SK-N-SH (cell line): ENCODE data around the gene COL4A2. TPM values are rescaled to one million over a fixed set of nuclear protein-coding genes. Genes with fewer than 3 reads are reported as not detected.

ENCODE experiments used
- CTCF ChIA-PET: fragments of 300-600, 350-600 bp; formaldehyde crosslinking; extraction: SDS; loops from one replicate; lab custom pipeline; 2021; lab: Yijun Ruan, JAX
- POLR2A ChIA-PET: fragments of 350-600 bp; sonication (Branson Sonifier 250); formaldehyde crosslinking; extraction: SDS; loops from one replicate; lab custom pipeline; 2020; ENCODE audit warnings: antibody characterized with exemption, inconsistent platforms; lab: Yijun Ruan, JAX
- DNase-seq: peaks from one replicate; pipeline ENCODE4 v3.0.0; 2012
- H2AFZ ChIP-seq: fragments of 200-600 bp; sonication (generic); 2 replicates; pipeline ENCODE4 v1.8.1; 2016; ENCODE audit warnings: antibody characterized with exemption, mild to moderate bottlenecking, low read depth
- H3F3A ChIP-seq: fragments of 200-600 bp; sonication (generic); replicated peaks from 2 replicates; pipeline ENCODE3; 2016; ENCODE audit warnings: antibody characterized with exemption, mild to moderate bottlenecking; ENCODE audit not compliant: insufficient read depth
- H3K27ac ChIP-seq, 2 experiments: fragments of 200-500 bp in 1 of 2; fragments of 200-600 bp in 1 of 2; sonication (Bioruptor generic) in 1 of 2; sonication (generic), shearing (Covaris generic) in 1 of 2; 2 replicates each; pipeline versions ENCODE4 v1.5.1 to v1.6.1; 2014 to 2016; ENCODE audit warnings: low read depth in 2 of 2, inconsistent platforms in 1 of 2, low read length in 1 of 2, mild to moderate bottlenecking in 1 of 2, mixed read lengths in 1 of 2
- H3K27me3 ChIP-seq: fragments of 200-600 bp; sonication (generic), shearing (Covaris generic); 2 replicates; pipeline ENCODE4 v1.6.1; 2016; ENCODE audit warnings: mixed run types; ENCODE audit not compliant: insufficient read depth
- H3K36me3 ChIP-seq, 2 experiments: fragments of 200-500 bp in 1 of 2; fragments of 200-600 bp in 1 of 2; sonication (Bioruptor generic) in 1 of 2; sonication (generic) in 1 of 2; replicated peaks in 1 of 2; 2 replicates each; pipeline versions ENCODE3 to v1.5.1; 2014 to 2016; ENCODE audit warnings: low read length in 1 of 2, mild to moderate bottlenecking in 1 of 2; ENCODE audit not compliant: insufficient read depth in 2 of 2, control insufficient read depth in 1 of 2
- H3K4me1 ChIP-seq, 2 experiments: fragments of 200-500 bp in 1 of 2; fragments of 200-600 bp in 1 of 2; sonication (Bioruptor generic) in 1 of 2; sonication (generic), shearing (Covaris generic) in 1 of 2; 2 replicates each; pipeline versions ENCODE4 v1.5.1 to v1.6.1; 2014 to 2016; ENCODE audit warnings: low read depth in 1 of 2, low read length in 1 of 2, mixed run types in 1 of 2; ENCODE audit not compliant: insufficient read depth in 2 of 2, control insufficient read depth in 1 of 2
- H3K4me2 ChIP-seq: fragments of 200-600 bp; sonication (generic), shearing (Covaris generic); 2 replicates; pipeline ENCODE4 v1.6.1; 2017; ENCODE audit warnings: mixed run types
- H3K4me3 ChIP-seq, 2 experiments: fragments of 200-500 bp in 1 of 2; fragments of 200-600 bp in 1 of 2; sonication (Bioruptor generic) in 1 of 2; sonication (generic), shearing (Covaris generic) in 1 of 2; 2 replicates each; pipeline versions ENCODE4 v1.5.1 to v1.8.1; 2014 to 2016; ENCODE audit warnings: low read depth in 2 of 2, inconsistent platforms in 1 of 2, low read length in 1 of 2, mild to moderate bottlenecking in 1 of 2, mixed read lengths in 1 of 2, moderate library complexity in 1 of 2
- H3K79me2 ChIP-seq: fragments of 200-600 bp; sonication (generic); 2 replicates; pipeline ENCODE4 v1.8.1; 2017; ENCODE audit warnings: mild to moderate bottlenecking; ENCODE audit not compliant: insufficient read depth
- H3K9ac ChIP-seq: fragments of 200-600 bp; sonication (generic); 2 replicates; pipeline ENCODE4 v1.6.1; 2017; ENCODE audit warnings: mixed run types
- H3K9me2 ChIP-seq: fragments of 200-600 bp; sonication (generic); 2 replicates; pipeline ENCODE4 v1.6.1; 2017; ENCODE audit warnings: mixed run types
- H3K9me3 ChIP-seq: fragments of 200-600 bp; sonication (generic); 2 replicates; pipeline ENCODE4 v1.6.1; 2017; ENCODE audit warnings: mixed run types, mild to moderate bottlenecking, moderate library complexity
- H4K20me1 ChIP-seq: fragments of 200-600 bp; sonication (generic); 2 replicates; pipeline ENCODE4 v1.6.1; 2017; ENCODE audit warnings: mild to moderate bottlenecking, mixed run types; ENCODE audit not compliant: insufficient read depth
- CTCF ChIP-seq: fragments of 200-600 bp; sonication (generic); IDR thresholded peaks from 2 replicates; pipeline ENCODE4 v1.6.1; 2017; ENCODE audit warnings: antibody characterized with exemption, mild to moderate bottlenecking, moderate library complexity
- EZH2phosphoT487 ChIP-seq: fragments of 200-600 bp; sonication (generic); IDR thresholded peaks from 2 replicates; pipeline ENCODE4 v1.6.1; 2017; ENCODE audit warnings: low read depth, mixed run types, mild to moderate bottlenecking, antibody characterized with exemption, moderate library complexity, borderline replicate concordance
- FOXM1 ChIP-seq: IDR thresholded peaks from 2 replicates; pipeline ENCODE4 v1.4.0; 2012; ENCODE audit warnings: low read depth, mild to moderate bottlenecking
- GABPA ChIP-seq: IDR thresholded peaks from 2 replicates; pipeline ENCODE4 v1.4.0; 2012; ENCODE audit warnings: low read depth, mild to moderate bottlenecking
- MEF2A ChIP-seq: IDR thresholded peaks from 2 replicates; pipeline ENCODE4 v1.4.0; 2012; ENCODE audit warnings: low read depth, borderline replicate concordance
- MXI1 ChIP-seq: IDR thresholded peaks from 2 replicates; pipeline ENCODE4 v1.6.1; 2012; ENCODE audit warnings: mild to moderate bottlenecking, low read depth, low read length, improper control_type of control experiment
- NFIC ChIP-seq: IDR thresholded peaks from 2 replicates; pipeline ENCODE4 v1.4.0; 2012; ENCODE audit warnings: borderline replicate concordance
- RAD21 ChIP-seq: IDR thresholded peaks from 2 replicates; pipeline ENCODE4 v1.6.1; 2012; ENCODE audit warnings: mild to moderate bottlenecking, low read length
- RXRA ChIP-seq: IDR thresholded peaks from 2 replicates; pipeline ENCODE4 v1.4.0; 2012; ENCODE audit warnings: low read depth, mild to moderate bottlenecking, borderline replicate concordance
- SIN3A ChIP-seq: IDR thresholded peaks from 2 replicates; pipeline ENCODE4 v1.6.1; 2012; ENCODE audit warnings: low read depth, mild to moderate bottlenecking, low read length, moderate library complexity, borderline replicate concordance
- TAF1 ChIP-seq: IDR thresholded peaks from 2 replicates; pipeline ENCODE4 v1.6.1; 2012; ENCODE audit warnings: low read depth, mild to moderate bottlenecking, low read length, moderate library complexity, borderline replicate concordance
- TCF12 ChIP-seq: IDR thresholded peaks from 2 replicates; pipeline ENCODE4 v1.4.0; 2012
- TEAD4 ChIP-seq: IDR thresholded peaks from 2 replicates; pipeline ENCODE4 v1.4.0; 2012; ENCODE audit warnings: mild to moderate bottlenecking, borderline replicate concordance; ENCODE audit not compliant: insufficient read depth
- YY1 ChIP-seq: IDR thresholded peaks from 2 replicates; pipeline ENCODE4 v1.4.0; 2012; ENCODE audit warnings: low read depth, mild to moderate bottlenecking
- WGBS: methylation state at CpG from one replicate; pipeline ENCODE4 v1.1.6; 2017; ENCODE audit warnings: low lambda C conversion rate; 5-methylcytosine and 5-hydroxymethylcytosine counted together
- polyA plus RNA-seq, 3 experiments: library from polyadenylated mRNA; depleted of rRNA; stranded (reverse); fragments of >200 nt; gene quantifications; 2 replicates each; pipeline ENCODE4 v1.2.3, GENCODE V29; 2012

COL4A2 gene
- polyA plus RNA-seq, 1 of the 3 experiments (the other 2 are of a cell fraction): 137 TPM

DNA sequence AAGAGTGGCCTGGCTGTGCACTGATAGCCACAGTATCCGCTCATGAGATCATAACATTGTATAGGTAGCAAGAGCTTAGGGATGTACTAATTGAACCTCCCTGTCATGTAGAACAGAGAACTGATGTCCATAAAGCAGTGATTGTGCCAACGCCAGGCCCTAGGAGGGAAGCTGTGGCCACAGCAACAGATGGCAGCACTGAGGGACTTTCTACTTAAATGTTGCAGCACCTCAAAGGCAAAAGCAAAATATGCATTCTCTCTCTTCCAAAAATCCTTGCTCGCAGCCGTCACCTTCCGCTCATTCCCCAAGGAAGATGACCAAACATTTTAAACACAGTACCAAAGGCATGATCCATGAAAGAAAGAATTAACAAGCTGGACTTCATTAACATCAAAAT, 32.4 kb upstream of the COL4A2 start:
- H4K20me1 ChIP-seq: peaks cover 43% of the 10 kb centered on the region; the same call in 1 of the 2 replicates
- TF ChIP-seq RAD21 (peak; percentile 30), GABPA (no peak), CTCF (peak; percentile 38)
- H3K4me1 ChIP-seq: peaks cover 0 to 17% of the 10 kb centered on the region in 2 experiments; a peak in 2 of 4 replicates
- H3F3A ChIP-seq: no peaks in the 10 kb centered on the region
- H3K36me3 ChIP-seq: peaks cover 0 to 9% of the 10 kb centered on the region in 2 experiments
- POLR2A ChIA-PET: no interaction called here
- H3K9ac ChIP-seq: no peak overlapping the region
- no peak for DNase-seq
- H3K9me2 ChIP-seq: no peaks in the 10 kb centered on the region
- no peak overlapping the region for H3K4me2 ChIP-seq
- no peak overlapping the region for H3K27ac ChIP-seq
- no peaks in the 10 kb centered on the region for H3K9me3 ChIP-seq
- no peak overlapping the region for H3K4me3 ChIP-seq
- H3K27me3 ChIP-seq: no peaks in the 10 kb centered on the region
- 100% methylated on average over 5 of the region's 5 CpGs for WGBS
- peaks cover 100% of the 10 kb centered on the region for H3K79me2 ChIP-seq
- no peak overlapping the region for H2AFZ ChIP-seq
- CTCF ChIA-PET: interaction anchor here (0.8 to 1.0 kb wide), 3 partner anchors 16 to 137 kb away, joined by 3 to 6 read pairs (median 3); no protein-coding TSS in a partner anchor

- peaks cover 0 to 9% of the 10 kb centered on the region in 2 experiments for H3K36me3 ChIP-seq
- no peak overlapping the region for H3K9ac ChIP-seq
- no peak overlapping the region for H3K4me3 ChIP-seq
- H3K27me3 ChIP-seq: no peaks in the 10 kb centered on the region
- H3K27ac ChIP-seq: no peak overlapping the region
- peaks cover 6% of the 10 kb centered on the region for H3F3A ChIP-seq
- peaks cover 51% of the 10 kb centered on the region; the same call in 1 of the 2 replicates for H4K20me1 ChIP-seq
- no peaks in the 10 kb centered on the region for H3K9me3 ChIP-seq
- no peak for DNase-seq
- peaks cover 100% of the 10 kb centered on the region for H3K79me2 ChIP-seq
- no peaks in the 10 kb centered on the region for H3K9me2 ChIP-seq
- WGBS: 83% methylated on average over 16 of the region's 16 CpGs
- ChIA-PET CTCF (no interaction called here), POLR2A (no interaction called here)
- TF ChIP-seq RAD21 (no peak), RXRA (no peak), FOXM1 (no peak), MXI1 (no peak), TAF1 (no peak), TCF12 (no peak), NFIC (no peak), TEAD4 (no peak), YY1 (no peak), SIN3A (no peak), EZH2phosphoT487 (no peak), MEF2A (no peak)
- H2AFZ ChIP-seq: no peak overlapping the region
- no peak overlapping the region for H3K4me2 ChIP-seq
- H3K4me1 ChIP-seq: peaks cover 0 to 14% of the 10 kb centered on the region in 2 experiments; a peak in 2 of 4 replicates
Measured at GRCh38 chr13:110275931-110276552, 31.0 kb upstream of the COL4A2 start.
